Left colon (tissue), 2 donors: ENCODE data around the gene UPK1A. TPM values are rescaled to one million over a fixed set of nuclear protein-coding genes. Genes with fewer than 3 reads are reported as not detected.
"Not testable (repeated sequence)": the region's sequence is repeated elsewhere in the genome, so short reads cannot be mapped to it uniquely, and the experiment has no call there.

ENCODE experiments used
- ATAC-seq: fragments of 200-7000 bp; cut with Tn5 transposase; one replicate; pipeline ENCODE4 v1.9.1; 2020; ENCODE audit warnings: mild to moderate bottlenecking, moderate library complexity
- DNase-seq, 2 donors: peaks; one replicate each; pipeline ENCODE4 v3.0.0-alpha.2; 2020
- intact Hi-C, 2 donors: fragments of 100-400 bp; cut with DNase I in 1 of 2; cut with micrococcal nuclease in 1 of 2; formaldehyde crosslinking; loops; one replicate each; pipeline versions ENCODE4 v1.11.2 to v1.14.0; 2022; cut with DNase I, micrococcal nuclease
- total RNA-seq, 2 donors: library from RNA; stranded (reverse); fragmentation: NEBNext Ultra II Directional; extraction: Animal tissue kit (Norgen Biotek cat#: 25700); gene quantifications; one replicate each; pipeline ENCODE4 v1.2.1, GENCODE V29; 2021
- donor health status: DM: no; HTN: no; CAD: no.
- donor health status: DM: yes; HTN: yes; CAD: no.

UPK1A gene
- total RNA-seq, 2 donors from 2014 or later = 0.20 to 0.27 TPM

DNA sequence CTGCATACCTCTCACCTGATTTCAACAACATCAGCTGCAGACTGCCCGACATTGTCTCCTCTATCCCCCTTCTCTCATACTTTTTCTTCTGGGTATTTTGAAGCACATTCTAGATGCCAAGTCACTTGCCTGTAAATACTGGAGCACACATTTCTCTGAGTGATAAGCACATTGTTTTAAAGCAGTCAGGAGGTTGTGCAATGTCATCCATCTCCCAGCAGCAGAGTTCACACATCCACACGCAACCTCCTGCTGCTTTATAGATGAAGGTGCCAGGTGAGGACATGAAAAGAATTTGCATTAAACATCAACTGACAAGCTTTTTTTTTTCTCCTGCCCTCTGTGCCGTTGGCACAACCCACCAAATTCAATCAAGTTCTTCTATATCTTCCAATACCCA lies 5.5 kb downstream of the UPK1A start:
- DNase-seq = no peak
- intact Hi-C loops = no loop called here
- no peak for ATAC-seq

DNA sequence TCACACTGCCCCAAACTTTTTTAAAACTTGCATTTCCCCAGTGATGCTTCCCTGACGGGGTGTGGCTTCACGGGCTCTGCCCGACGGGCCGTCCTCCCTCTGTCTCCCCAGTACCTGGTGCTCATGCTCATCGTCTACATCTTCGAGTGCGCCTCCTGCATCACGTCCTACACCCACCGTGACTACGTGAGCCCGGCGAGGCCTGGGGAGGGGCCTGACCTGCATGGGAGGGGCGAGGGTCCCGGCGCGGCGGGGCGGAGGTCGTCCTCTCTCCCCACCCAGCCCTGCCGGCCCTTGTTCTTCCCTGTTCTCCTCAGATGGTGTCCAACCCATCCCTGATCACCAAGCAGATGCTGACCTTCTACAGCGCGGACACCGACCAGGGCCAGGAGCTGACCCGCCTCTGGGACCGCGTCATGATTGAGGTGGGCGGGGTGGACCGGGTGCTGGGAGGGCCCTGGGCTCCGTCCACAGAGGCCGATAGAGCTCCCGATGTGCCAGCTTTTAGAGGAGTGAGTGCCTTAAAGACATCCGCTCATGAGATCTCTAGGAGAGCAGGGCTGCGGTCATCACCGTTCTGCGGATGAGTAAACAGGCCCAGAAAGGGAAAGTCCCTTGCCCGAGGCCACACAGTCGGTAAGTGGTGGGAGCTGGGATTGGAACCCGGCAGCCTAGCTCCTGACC lies 6.9 kb downstream of the UPK1A start:
- intact Hi-C loops = no loop called here
- DNase-seq = peak in 1 of 2 donors; percentile 32
- ATAC-seq = peak; percentile 66

DNA sequence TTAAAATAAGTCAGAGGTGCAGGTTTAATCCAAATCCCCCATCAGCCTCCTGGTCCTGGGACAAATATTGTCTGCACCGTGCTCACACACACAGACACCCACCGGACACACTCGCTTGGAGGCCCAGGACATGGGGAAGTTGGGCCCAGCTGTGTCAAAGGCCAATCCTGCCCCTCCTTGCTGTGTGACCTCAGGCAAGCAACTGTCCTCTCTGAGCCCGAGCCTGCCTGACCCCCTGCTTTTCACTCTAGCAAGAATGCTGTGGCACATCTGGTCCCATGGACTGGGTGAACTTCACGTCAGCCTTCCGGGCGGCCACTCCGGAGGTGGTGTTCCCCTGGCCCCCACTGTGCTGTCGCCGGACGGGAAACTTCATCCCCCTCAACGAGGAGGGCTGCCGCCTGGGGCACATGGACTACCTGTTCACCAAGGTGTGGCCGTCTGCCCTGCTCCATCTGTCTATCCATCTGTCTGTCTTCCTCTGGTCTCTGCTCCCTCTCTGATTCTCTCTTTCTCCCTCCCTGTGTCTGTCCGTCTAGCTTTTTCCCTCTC lies 9.3 kb downstream of the UPK1A start:
- DNase-seq (no peak), ATAC-seq (no peak)
- intact Hi-C loops = no loop called here

DNA sequence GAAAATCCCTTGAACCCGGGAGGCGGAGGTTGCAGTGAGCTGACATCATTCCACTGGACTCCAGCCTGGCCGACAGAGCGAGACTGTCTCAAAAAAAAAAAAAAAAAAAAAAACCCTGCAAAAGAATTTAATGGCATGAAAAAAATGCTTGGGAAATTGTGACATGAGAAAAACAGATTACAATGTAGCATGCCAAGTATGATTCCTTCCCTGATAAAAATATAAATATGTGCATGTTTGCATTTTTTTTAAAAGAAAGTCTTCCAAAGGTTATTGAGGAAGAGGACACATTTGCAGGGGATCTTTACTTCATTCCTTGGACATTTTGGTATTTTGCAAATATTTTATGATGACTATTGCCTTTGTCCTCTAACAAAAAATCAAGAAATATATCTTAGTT lies 23.5 kb downstream of the UPK1A start:
- intact Hi-C loops = no loop called here
- DNase-seq (no peak), ATAC-seq (no peak)

DNA sequence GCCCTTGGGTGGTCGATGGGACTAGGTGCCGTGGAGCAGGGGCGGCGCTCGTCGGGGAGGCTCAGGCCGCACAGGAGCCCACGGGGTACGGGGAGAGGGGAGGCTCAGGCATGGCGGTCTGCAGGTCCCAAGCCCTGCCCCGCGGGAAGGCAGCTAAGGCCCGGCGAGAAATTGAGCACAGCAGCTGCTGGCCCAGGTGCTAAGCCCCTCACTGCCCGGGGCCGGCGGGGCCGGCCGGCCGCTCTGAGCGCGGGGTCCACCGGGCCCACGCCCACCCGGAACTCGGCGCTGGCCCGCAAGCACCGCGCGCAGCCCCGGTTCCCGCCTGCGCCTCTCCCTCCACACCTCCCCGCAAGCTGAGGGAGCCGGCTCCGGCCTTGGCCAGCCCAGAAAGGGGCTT lies 24.8 kb downstream of the UPK1A start:
- DNase-seq, intact Hi-C loops, ATAC-seq: not testable (repeated sequence)

DNA sequence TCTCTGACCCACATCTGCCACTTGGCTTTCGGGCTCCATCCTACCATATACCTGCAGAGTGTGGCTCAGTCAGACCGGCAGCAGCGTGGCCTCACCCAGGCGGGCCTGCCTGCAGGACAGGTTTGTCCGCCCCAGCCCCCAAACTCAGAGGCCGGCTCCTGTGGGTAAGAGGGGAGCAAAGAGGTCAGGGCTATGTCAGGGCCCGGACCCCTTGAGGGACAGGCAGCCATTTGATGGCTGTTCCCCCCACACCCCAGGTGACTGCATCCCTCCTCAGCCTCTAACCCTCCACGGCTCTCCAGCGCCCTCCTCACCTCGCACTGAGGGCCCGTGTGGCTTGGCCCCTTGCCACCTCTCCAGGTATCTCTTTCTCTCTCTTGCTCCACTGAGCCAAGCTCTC lies 25.7 kb downstream of the UPK1A start:
- no peak for ATAC-seq
- DNase-seq = no peak
- intact Hi-C loops = no loop called here

DNA sequence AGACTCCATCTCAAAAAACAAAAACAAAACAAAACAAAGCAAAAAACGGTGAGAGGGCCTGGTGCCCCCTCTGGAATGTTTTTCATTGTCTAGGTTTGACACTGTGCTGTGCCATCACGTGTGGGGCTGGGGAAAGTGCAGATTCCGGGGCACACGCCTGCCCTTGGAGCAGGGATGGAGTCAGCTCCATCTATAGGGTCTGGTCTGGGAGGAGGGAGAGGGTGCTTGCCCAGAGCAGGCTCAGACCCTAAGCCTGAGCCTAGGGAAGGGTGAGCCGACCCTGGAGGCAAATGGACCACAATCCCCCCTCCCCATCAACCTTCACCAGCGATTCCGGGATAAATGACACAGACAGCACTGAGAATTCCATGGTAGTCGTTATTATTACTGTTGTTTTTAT lies 27.1 kb downstream of the UPK1A start:
- ATAC-seq = peak; percentile 9
- DNase-seq = no peak
- intact Hi-C loops = no loop called here

DNA sequence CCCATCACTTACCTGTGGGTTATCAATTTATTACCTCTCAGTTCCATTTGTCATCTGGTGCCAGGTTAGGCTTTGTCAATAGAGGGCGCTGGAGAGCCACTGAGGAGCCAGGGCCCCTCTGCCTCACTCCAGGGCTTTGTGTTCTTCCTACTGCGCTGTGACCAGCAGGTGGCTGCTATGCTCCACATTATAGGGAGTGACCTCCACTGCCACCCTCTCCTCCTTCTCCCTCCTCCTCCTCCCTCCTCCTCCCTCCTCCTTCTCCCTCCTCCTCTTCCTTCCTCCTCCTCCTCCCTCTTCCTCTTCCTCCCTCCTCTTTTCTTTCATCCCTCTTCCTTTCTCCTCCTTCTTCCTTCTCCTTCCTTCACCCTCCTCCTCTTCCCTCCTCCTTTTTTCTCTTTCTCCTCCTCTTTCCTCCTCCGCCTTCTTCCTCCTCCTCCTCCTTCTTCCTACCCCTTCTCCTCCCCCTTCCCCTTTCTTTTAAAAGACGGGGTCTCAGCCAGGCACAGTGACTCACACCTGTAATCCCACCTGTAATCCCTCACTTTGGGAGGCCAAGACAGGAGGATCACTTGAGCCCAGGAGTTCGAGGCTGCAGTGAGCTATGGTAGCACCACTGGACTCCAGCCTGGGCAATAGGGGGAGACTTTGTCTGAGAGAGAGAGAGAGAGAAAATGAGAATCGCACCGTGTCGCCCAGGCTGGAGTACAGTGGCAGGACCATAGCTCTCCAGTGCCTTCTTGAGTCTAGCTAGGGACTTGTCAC lies 27.7 kb downstream of the UPK1A start:
- peak; percentile 89 to 92 for DNase-seq
- ATAC-seq = peak; percentile 100
- intact Hi-C loops = no loop called here

DNA sequence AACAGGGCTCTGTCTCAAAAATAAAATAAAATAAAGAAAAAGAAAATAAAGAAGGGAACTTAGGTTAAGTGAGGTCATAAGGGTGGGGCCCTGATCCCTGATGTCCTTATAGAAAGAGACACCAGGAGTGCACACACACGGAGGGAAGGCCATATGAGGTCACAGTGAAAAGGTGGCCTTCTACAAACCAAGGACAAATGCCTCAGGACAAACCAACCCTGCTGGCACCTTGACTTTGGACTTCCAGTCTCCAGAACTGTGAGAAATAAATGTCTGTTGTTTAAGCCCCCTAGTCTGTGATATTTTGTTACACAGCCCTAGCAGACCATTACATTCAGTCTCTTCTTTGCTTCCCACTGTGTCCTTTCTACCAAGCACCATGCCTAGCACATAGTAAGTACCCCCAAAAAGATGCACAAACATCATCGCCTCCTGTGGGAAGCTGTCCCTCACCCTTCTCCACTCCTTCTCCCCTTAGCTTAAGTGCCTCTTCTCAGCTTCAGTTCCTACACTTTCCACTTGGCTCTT lies 29.6 kb downstream of the UPK1A start:
- intact Hi-C loops = no loop called here
- DNase-seq = no peak
- no peak for ATAC-seq

DNA sequence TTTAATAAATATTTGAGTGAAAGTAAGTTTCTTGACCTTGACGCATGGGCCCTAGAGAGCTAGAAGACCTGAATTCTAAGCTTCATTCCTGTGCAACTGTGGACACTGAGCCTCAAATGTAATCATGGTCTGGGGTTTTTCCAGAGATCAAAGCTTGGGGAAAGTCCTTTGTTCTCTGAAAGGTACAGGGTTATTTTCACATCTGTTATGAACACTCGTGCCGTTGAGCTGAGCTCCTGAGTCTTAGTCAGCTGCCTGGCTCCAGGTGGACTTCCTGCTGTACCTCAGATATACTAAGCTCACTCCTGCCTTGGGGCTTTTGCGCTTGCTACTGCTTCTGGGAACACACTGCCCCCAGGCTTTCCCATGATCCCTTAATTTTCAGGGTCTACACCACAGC lies 30.5 kb downstream of the UPK1A start:
- DNase-seq (no peak), ATAC-seq (no peak)
- intact Hi-C loops = no loop called here

DNA sequence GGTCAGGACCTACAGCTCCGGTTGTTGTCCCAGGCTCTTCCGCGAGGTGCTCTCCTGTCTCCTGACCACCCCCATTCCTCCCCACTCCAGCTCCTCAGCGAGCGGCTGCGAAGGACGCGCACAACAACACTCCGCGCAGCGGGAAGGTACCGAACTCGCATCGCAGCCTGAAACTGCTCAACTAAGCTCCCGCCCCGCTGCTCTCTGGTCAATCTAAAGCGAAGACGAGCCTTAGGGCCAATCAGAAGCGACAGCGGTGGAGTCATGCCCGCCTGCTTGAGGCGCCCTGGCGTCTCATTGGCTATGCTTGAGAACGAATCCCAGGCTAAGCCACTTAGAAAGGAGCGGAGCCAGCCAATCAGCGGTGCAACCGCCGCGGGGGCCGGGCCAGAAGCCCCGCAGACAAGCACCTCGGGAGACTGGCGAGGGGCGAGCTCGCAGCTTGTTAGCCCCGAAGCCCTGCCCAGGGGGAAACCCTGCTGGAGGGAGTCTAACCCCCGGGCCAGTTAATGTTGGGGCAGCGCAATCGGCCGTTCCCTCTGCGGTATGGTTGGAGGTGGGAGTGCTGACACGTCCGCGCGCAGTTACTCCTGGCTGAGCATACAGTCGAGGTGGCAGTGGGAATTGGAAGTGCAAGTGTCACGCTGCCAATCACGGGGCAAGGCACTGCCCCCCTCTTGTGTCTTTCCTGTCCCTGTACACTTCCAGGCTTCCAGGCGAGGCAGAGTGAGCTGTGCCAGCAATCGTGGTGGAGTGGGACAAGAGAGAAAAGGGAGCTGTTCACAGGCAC lies 36.1 kb downstream of the UPK1A start:
- peak; percentile 95 to 96 for DNase-seq
- ATAC-seq = peak; percentile 99
- intact Hi-C loops = no loop called here

DNA sequence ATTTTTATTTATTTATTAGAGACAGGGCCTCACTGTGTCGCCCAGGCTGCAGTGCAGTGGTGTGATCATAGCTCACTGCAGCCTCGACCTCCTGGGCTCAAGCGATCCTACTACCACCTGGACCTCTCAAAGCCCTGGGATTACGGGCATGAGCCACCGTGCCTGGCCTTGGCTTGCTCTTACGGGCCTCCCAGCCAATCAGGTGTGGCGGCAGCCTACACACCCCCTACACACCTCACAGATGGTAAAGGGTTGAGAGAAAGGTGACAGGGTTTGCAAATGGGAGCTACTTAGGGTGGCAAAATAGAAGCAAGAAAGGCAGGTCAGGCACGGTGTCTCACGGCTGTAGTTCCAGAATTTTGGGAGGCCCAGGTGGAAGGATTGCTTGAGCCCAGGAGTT lies 37.0 kb downstream of the UPK1A start:
- intact Hi-C loops = no loop called here
- no peak for ATAC-seq
- no peak for DNase-seq

DNA sequence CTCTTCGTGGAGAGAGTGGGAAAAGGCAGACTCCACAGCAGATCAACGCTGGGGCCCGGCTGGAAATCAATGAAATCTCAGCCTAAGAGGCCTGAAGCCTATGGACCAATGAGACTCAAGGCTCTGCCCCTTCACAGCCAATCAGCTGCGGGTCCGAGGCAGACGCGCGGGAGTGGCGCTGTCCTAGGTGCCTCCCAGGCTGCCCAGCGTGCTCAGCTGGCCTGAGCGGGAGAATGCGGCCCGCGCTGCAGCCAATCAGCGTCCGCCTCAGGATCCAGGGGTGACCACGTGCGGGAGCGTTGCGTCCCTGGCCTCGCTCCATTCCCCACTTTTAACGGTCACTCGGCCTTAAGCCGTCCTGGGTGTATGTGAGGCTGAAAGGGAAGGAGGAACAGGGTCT lies 37.9 kb downstream of the UPK1A start, which contains the start of gene ZBTB32:
TSS of gene ZBTB32 (plus strand) at position 341 of the 400 bp plus-strand sequence. CDS start 10,069 bp downstream, outside the sequence.
- ATAC-seq = peak; percentile 38
- DNase-seq = peak in 1 of 2 donors; percentile 35
- intact Hi-C loops = no loop called here

DNA sequence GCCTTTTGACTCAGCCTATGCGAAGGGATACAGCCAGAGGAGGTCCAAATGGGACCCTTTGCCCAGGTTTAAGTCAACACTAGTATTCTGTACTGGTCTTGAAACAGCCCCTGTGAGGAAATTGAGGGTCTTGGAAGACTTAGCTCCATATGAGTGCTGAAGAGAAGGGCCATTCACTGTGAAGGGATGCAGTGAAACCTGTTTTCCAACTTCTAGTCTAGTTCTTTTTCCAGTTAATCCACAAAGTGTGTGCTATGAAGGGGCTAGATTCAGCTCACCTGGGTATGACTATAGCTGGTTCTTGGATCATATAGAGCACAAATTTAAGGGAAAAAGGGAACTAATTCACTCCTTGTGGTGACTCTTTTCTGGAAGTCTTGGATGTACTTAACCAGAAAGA lies 42.1 kb downstream of the UPK1A start:
- ATAC-seq (no peak), DNase-seq (no peak)
- intact Hi-C loops = no loop called here

DNA sequence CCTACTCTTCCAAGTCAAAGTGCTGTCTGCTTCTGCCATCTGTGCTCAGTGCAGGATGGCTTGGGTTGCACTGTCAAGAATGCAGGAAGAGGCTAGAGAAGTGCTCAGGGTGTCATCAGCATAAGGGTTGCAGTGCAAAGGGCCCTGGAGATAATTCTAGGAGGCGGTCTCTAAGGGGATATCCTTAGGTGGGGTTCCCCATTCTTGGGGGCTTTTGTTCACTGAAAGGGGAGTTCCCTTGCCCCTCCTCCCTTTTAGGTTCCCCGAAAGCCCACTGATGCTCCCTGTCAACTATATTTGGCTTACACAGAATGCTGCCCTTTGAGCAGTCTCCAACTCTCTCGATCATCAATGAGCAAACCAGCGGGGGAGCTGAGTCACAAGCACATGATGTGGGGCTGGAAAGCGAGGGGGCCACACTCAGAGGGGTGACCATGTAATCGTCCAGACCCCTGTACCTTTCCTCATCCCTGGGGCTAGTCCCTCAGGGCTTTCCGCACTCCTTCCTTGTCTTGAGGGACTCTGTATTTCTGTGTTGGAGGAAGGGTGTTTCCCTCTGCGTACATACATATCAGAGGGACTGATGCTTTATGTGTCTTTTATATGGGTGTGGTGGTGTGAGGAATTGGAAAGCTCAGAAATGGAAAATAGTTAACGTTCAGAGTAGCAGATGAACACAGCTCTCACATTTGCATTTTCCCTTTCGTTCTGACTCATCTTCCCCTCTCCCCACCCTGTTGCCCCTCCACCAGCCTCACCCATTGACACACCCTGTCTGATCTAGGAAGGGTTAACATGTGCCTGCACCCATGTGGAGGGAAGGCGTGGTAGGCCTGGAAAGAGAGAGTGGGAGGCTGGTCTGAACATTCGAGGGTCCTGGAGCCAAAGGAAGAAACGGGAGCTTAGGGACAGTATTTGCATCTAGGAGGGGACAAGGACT lies 44.7 kb downstream of the UPK1A start:
- intact Hi-C loops = loop anchor here in 1 of 2 donors (10.0 kb wide), 1 partner anchor 166 kb away; the partner anchor contains the start of gene TMEM147
- no peak for DNase-seq

DNA sequence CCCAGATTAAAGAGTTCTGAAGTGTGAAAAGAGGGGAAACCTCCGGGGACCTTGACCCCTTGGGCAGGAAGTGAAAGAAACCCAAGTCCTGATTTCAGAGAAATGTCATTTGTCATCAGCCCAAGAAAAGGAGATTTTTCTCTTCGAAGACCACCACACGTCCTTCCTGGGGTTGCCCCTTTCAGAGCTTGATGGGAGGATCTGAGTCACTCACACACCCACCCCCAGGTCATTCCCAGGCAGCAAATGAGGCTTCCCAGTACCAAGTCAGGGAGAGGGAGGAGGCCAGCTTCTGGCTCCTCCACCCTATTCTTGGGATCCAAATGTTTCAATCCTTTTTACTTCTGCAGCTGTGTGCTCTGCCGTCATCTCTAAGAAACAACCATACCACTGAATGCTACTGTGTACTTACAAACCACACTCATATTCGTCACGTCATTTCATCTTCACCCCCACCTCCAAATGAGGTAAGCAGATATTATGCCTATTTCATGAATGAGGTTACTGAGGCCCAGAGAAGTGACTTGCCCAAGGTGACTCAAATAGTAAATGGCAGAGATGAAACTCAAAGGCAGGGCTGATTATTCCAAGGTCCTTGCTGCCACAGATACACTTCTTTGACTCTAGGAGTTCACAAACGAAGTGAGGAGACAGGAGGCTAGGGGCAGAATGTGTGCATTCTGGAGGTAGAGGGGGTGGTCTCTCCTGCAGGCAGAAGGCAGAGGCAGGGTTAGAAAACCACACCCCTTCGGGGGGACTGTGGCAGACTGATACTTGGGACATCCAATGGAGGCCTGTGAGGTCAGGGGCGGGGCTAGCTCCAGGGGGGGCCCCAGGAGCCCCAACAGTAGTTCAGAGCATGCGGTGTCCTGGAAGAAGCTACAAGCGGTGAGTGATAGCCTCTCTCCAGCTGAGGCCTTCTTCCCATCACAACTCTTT lies 46.5 kb downstream of the UPK1A start:
- DNase-seq (no peak), ATAC-seq (no peak)
- intact Hi-C loops = loop anchor here in 1 of 2 donors (10.0 kb wide), 1 partner anchor 168 kb away; the partner anchor contains the start of gene TMEM147

More for the DNA sequence above, 44.7 kb downstream of the UPK1A start:
- ATAC-seq = no peak

DNA sequence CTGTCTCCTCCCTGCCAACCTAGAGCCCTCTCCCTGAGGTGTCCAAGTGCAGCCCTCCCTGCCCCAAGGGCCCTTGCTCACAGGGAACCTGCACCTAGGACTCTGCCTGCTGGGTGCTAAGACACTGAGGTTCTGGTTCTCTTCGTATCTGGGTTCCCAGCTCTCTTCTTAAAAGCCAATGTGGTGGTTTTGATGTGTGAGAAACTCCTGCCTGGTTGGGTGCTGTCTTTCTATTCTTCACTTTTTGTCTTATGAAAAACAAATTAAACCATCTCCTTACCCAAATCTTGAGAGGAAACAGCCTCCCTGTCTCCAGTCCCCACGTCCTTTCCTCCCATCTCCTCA lies 47.2 kb downstream of the UPK1A start:
- intact Hi-C loops = loop anchor here in 1 of 2 donors (10.0 kb wide), 1 partner anchor 169 kb away; the partner anchor contains the start of gene TMEM147
- DNase-seq (no peak), ATAC-seq (no peak)
